Amniotic epithelial cell (primary cell): ENCODE results near the gene RAB44.

Source experiments
- DNase-seq: peaks from one replicate; pipeline ENCODE4 v3.0.0-alpha.2; 2010; ENCODE audit warnings: low read depth

Gene RAB44

DNA sequence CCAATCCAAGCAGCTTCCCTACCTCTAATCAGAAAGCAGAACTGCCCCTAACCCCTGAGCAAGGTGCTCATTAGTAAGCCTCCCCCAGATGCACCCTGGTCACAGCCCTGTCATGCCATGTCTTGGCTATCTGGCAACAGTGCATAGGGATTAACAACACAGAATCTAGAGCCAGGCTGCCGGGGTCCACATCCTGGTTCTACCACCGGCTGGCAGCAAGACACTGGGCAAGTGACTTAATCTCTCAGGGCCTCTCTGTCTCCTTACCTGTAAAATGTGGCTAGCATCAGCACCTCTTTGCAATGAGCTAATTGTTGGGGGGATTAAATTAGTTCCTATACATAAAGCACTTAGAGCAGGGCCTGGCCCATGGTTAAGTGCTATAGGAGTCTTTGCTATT lies 73.5 kb downstream of the RAB44 start:
- no peak for DNase-seq

DNA sequence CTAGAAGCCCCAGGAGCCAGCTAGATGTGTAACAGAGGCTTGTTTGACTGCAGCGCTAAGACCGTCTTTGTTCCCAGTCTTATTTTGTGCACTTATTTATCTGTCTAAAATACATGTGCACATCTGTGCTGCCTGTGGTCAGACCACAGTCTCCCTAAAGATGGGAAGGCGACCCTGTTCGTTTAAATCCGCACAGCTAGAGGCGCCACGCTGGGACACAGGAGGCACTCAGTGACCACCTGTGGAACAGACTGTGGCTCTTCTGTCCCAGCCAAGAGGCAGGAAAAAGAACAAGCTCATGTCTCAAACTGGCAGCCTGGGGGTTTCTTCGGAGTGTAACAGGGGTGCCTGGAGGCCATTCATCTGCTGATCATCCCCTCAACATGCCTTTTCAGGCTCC lies 74.8 kb downstream of the RAB44 start:
- no peak for DNase-seq

DNA sequence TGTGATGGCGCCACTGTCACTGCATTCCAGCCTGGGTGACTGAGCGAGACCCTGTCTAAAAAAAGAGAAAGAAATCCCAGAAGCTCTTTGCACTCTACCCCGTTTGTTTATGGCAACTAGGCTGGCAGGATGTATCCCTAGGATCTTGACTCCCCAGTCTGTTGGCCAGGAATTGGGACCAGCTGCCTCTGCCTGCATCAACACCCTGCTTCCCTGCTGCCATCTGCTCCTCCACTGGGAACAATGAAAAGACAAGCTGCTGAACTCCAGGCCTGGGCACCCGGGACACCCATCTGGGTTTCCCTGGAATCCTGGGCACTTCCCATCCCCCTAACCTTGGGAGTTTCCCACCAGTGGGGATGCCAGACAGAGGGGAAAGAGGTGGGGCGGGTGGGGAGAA lies 76.7 kb downstream of the RAB44 start:
- no peak for DNase-seq

DNA sequence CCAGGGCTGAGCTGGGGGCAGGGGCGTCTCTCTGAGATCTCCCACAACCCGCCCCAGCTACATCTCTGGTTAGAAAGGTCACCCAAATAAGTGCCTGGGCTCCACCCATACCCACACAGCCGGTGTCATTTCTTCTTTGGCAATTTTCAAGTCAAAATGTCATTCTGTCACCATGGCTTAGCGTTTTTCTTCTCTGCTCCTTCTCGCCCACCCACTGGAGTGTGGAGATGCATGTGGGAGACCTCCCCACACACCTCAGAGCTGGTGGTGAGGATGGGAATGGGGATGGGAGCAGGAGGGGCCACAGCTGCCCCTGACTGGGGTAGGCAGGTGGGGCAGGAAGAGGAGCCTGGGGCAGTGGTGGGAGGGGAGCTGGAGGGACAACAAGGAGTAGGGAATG lies 78.5 kb downstream of the RAB44 start:
- DNase-seq: no peak

DNA sequence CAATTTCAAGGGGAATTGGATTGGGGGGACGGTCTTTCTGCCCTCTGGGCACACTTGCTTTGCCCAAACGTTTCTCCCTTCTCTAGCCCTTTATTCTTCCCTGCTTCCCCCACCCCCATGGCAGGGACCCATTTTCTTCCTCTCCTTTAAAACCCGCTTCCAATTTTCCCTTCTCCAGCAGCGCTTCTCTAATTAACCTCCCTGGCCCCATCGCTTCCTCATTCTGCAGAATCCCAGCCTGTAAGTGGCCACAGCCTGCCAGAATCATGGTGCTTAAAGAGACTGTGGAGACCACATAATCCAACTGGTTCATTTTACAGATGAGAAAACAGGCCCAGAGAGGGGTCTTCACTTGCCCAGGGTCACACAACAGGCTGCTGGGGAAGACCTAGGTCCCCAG lies 80.2 kb downstream of the RAB44 start:
- no peak for DNase-seq

DNA sequence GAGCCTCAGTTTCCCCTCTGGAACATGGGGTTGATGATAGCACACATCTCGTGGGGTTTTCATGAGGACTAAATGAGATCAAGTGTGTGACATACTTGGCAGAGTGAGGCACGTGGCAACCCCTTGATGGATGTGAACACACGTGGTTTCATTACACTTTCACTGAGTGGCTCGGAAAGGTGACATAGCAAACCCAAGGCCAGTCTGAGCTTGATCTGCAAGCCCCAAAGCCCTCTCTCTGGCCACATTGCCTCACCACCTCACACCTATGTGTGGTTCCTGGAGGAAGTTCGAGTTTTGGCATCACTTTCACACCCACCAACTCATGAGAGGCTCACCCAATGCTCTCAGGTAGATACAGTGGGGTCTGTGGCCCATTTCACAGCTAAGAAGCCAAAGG lies 81.6 kb downstream of the RAB44 start:
- DNase-seq: no peak

DNA sequence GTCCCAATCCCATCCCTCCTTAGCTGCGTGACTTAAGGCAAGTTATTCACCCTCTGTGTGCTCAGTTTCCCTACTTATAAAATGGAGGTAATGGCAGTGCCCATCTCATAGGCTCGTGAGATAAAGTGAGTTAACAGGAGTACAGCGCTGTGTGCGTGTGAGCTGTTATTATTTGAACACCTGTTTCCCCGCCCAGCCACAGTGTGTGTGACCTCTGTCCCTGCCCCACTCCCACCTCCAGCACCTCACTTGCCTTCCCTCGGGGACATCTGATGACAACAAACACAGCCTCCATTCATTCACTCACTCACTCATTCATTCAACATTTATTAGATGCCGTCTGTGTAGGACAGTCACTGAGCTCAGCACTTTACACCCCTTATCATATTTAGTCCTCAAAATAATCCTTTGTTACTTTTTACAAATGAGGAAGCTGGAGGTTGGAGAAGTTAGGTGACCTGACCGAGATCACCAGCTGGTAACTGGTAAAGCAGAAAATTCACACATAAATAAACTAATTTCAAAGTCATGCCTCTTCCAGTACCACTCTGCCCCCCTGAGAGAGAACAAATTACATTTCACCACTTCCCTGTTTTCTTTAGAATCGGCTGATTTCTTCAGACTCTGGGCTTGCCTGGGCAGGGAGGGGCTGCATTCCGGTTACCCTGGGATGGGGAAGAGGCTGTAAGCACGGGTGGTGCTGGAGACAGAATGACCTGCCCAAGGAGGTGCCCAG lies 83.0 kb downstream of the RAB44 start:
- DNase-seq: no peak

DNA sequence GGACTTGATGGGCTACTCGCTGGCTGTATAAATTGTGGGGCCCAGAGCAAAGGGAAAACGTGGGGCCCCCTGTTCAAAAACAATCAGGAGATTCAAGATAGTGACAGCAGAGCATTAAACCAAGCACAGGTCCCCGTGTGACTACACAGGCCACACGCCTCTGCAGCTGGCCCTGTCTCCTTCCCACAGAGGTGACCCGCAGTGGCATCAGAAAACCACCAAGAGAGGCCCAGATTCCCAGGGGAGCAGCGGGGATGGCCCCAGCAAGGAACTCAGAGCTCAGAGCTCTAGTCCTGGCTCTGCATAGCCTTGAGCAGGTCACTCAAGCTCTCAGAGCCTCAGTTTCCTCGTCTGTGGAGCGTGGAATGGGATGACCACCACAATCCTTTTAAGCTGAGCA lies 84.0 kb downstream of the RAB44 start:
- no peak for DNase-seq
